Upper lobe of right lung (tissue), 1 donor: ENCODE data around the gene CCR6. TPM values are rescaled to one million over a fixed set of nuclear protein-coding genes. Genes with fewer than 3 reads are reported as not detected.

Experiments
- ATAC-seq: fragments of 200-7000 bp; cut with Tn5 transposase; one replicate; pipeline ENCODE4 v1.9.1; 2020; ENCODE audit warnings: mild to moderate bottlenecking, moderate library complexity
- DNase-seq: peaks from one replicate; pipeline ENCODE4 v3.0.0-alpha.2; 2020
- H3K27ac ChIP-seq: fragments of 200-600 bp; one replicate; pipeline ENCODE4 v1.8.0; 2022
- H3K27me3 ChIP-seq: fragments of 200-600 bp; one replicate; pipeline ENCODE4 v1.8.0; 2022; ENCODE audit warnings: mild to moderate bottlenecking
- H3K36me3 ChIP-seq: fragments of 200-600 bp; one replicate; pipeline ENCODE4 v1.8.0; 2022
- H3K4me1 ChIP-seq: fragments of 200-600 bp; one replicate; pipeline ENCODE4 v1.8.0; 2022
- H3K4me3 ChIP-seq: fragments of 200-600 bp; one replicate; pipeline ENCODE4 v1.8.0; 2022; ENCODE audit warnings: mild to moderate bottlenecking
- H3K9me3 ChIP-seq: fragments of 200-600 bp; one replicate; pipeline ENCODE4 v1.8.0; 2022
- intact Hi-C: fragments of 100-400 bp; cut with DNase I; formaldehyde crosslinking; loops from one replicate; pipeline ENCODE4 v1.11.0; 2022
- total RNA-seq: library from RNA; stranded (reverse); fragmentation: NEBNext Ultra II Directional; extraction: Animal tissue kit (Norgen Biotek cat#: 25700); gene quantifications from one replicate; pipeline ENCODE4 v1.2.1, GENCODE V29; 2021
- TF ChIP-seq, protein P1 (sequence below): fragments of 200-600 bp; IDR thresholded peaks from one replicate; pipeline ENCODE4 v1.8.0; 2022; ENCODE audit warnings: antibody characterized with exemption
- donor health status: DM: no; HTN: yes; CAD: no; lungs with severe emphysema.

Gene CCR6
- total RNA-seq, 1 donor from 2014 or later, result 1.4 TPM

DNA sequence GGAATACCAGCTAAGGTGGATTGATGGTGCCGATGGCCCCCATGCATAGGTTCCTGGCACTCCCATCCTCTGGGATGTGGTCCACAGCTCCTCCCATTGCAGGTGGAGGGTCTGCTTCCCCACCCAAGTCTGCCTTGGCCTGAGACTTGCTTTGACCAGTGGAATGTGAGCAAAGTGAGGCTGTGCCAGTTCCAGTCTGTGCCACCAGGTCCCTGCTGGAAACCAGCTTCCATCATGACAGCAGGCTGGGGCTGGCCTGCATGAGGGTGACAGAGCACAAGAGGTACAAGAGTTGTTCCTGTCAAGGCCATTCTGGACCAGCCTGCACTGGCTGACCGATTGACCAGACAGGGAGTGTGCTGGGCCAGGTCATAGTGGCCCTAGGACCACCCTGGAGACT lies 27.0 kb upstream of the CCR6 start:
- H3K36me3 ChIP-seq, result no peaks in the 10 kb centered on the region
- H3K27ac ChIP-seq, result no peak overlapping the region
- ATAC-seq, result no peak
- H3K4me1 ChIP-seq, result no peaks in the 10 kb centered on the region
- H3K4me3 ChIP-seq, result no peak overlapping the region
- no peaks in the 10 kb centered on the region for H3K9me3 ChIP-seq
- intact Hi-C loops, result no loop called here
- H3K27me3 ChIP-seq, result no peaks in the 10 kb centered on the region
- TF ChIP-seq, protein P1, sequence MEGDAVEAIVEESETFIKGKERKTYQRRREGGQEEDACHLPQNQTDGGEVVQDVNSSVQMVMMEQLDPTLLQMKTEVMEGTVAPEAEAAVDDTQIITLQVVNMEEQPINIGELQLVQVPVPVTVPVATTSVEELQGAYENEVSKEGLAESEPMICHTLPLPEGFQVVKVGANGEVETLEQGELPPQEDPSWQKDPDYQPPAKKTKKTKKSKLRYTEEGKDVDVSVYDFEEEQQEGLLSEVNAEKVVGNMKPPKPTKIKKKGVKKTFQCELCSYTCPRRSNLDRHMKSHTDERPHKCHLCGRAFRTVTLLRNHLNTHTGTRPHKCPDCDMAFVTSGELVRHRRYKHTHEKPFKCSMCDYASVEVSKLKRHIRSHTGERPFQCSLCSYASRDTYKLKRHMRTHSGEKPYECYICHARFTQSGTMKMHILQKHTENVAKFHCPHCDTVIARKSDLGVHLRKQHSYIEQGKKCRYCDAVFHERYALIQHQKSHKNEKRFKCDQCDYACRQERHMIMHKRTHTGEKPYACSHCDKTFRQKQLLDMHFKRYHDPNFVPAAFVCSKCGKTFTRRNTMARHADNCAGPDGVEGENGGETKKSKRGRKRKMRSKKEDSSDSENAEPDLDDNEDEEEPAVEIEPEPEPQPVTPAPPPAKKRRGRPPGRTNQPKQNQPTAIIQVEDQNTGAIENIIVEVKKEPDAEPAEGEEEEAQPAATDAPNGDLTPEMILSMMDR, result no peak
- DNase-seq, result no peak

DNA sequence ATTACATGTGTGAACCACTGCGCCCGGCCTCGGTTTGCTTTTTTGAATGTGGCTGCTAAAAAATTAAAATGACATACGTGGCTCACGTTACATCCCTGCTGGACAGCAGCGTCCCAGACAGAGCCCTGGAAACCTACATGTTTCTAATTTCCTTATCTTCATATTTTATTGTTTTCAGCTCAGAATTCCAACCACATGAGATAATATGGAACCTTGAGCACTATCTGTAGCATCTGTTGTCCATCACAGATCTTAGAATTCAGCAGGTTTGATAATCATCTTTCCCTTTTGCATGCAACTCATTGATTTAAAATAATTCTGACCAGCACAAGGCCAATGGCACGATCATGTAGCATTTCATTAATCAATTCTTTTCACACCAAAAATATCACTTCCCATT lies 25.9 kb upstream of the CCR6 start:
- no peaks in the 10 kb centered on the region for H3K36me3 ChIP-seq
- no peaks in the 10 kb centered on the region for H3K27me3 ChIP-seq
- ATAC-seq (no peak), DNase-seq (no peak)
- intact Hi-C loops, result no loop called here
- no peak overlapping the region for H3K4me3 ChIP-seq
- H3K9me3 ChIP-seq, result no peaks in the 10 kb centered on the region
- no peak overlapping the region for H3K27ac ChIP-seq
- H3K4me1 ChIP-seq, result no peaks in the 10 kb centered on the region
- TF ChIP-seq, protein P1, result no peak

- DNase-seq (no peak), ATAC-seq (no peak)
- H3K27ac ChIP-seq, result no peak overlapping the region
- H3K4me3 ChIP-seq, result no peak overlapping the region
- intact Hi-C loops, result no loop called here
- no peaks in the 10 kb centered on the region for H3K4me1 ChIP-seq
- TF ChIP-seq, protein P1, result no peak
- H3K9me3 ChIP-seq, result no peaks in the 10 kb centered on the region
- H3K27me3 ChIP-seq, result no peaks in the 10 kb centered on the region
- H3K36me3 ChIP-seq, result no peaks in the 10 kb centered on the region
Measured at GRCh38 chr6:167097770-167098169, 25.1 kb upstream of the CCR6 start.

DNA sequence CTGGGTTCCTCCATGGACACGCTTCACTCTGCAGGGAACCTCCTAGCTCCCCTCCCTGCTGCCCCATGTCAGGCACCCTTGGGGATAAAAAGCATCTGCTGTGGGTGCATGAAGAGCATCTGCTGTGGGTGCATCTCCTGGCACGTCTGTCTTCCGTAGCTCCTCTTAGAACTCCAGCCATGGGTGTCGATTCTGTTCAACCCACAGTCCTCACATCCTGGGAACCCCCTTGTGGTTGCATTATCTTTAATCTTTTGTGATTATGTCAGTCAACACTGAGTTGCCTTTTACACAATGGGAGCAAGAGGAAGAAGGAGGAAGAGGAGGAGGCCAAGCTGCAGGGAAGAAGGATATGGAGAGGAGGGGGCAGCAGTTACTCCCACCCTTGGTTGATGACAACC lies 24.1 kb upstream of the CCR6 start:
- H3K4me1 ChIP-seq, result no peaks in the 10 kb centered on the region
- DNase-seq, result no peak
- intact Hi-C loops, result no loop called here

GRCh38 chr6:167099707-167100106 lies 23.2 kb upstream of the CCR6 start:
- no peak for ATAC-seq
- H3K9me3 ChIP-seq, result no peaks in the 10 kb centered on the region
- no peak for DNase-seq
- no peaks in the 10 kb centered on the region for H3K27me3 ChIP-seq
- H3K36me3 ChIP-seq, result no peaks in the 10 kb centered on the region
- H3K4me3 ChIP-seq, result no peak overlapping the region
- TF ChIP-seq, protein P1, result no peak
- H3K27ac ChIP-seq, result no peak overlapping the region
- H3K4me1 ChIP-seq, result no peaks in the 10 kb centered on the region
- intact Hi-C loops, result no loop called here

More for the DNA sequence above, 24.1 kb upstream of the CCR6 start:
- Histone ChIP-seq H3K27me3 (no peaks in the 10 kb centered on the region), H3K4me3 (no peak overlapping the region), H3K36me3 (no peaks in the 10 kb centered on the region), H3K9me3 (no peaks in the 10 kb centered on the region), H3K27ac (no peak overlapping the region)
- ATAC-seq, result no peak
- TF ChIP-seq, protein P1, result no peak

DNA sequence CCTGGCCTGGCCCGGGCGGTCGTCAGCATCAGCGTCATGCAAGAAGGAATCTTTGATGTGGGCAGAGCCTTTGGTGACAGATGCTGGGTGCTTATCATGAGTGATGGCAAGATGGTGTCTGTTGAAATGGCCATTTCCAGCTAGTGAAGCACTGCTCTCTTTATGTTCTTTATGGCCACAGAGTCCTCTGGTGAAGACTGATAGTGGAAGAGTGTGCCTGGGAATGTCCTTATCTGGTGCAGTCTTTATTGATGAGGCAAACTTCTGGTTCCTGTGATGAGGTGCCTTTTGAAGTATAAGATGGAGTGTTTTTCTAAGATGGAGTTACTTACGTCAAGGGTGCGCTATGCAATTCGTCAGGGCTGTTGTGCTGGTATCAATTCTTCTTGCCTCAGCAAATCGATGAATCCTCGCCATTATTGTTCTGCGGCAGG lies 22.6 kb upstream of the CCR6 start:
- H3K36me3 ChIP-seq, result no peaks in the 10 kb centered on the region
- TF ChIP-seq, protein P1, result no peak
- ATAC-seq, result no peak
- no peaks in the 10 kb centered on the region for H3K9me3 ChIP-seq
- H3K27ac ChIP-seq, result no peak overlapping the region
- intact Hi-C loops, result no loop called here
- DNase-seq, result no peak
- no peaks in the 10 kb centered on the region for H3K27me3 ChIP-seq
- no peak overlapping the region for H3K4me3 ChIP-seq
- no peaks in the 10 kb centered on the region for H3K4me1 ChIP-seq
